GM12878 (cell line): ENCODE data around the gene ABCC11. TPM values are rescaled to one million over a fixed set of nuclear protein-coding genes. Genes with fewer than 3 reads are reported as not detected.

Source experiments
- ATAC-seq: fragments of 200-7000 bp; cut with Tn5 transposase; 3 replicates; pipeline ENCODE4 v1.9.1; 2020; ENCODE audit warnings: mild to moderate bottlenecking, moderate library complexity
- BruUV-seq: library from RNA; stranded (reverse); fragments of 400-500 nt; replicated peaks from 2 replicates; lab custom pipeline; 2021; lab: Mats Ljungman, UMichigan
- CTCF ChIA-PET: fragments of 300-600 bp; sonication (Branson Sonifier 250); formaldehyde crosslinking; extraction: SDS; loops from one replicate; lab custom pipeline; 2021; ENCODE audit warnings: inconsistent platforms; lab: Yijun Ruan, JAX
- POLR2A ChIA-PET: fragments of 350-600 bp; formaldehyde crosslinking; extraction: SDS; loops from one replicate; lab custom pipeline; 2021; ENCODE audit warnings: inconsistent platforms; lab: Charles Lee
- RAD21 ChIA-PET: fragments of 300-600 bp; sonication (Branson Sonifier 250); formaldehyde crosslinking; loops from one replicate; lab custom pipeline; 2023; ENCODE audit warnings: antibody characterized with exemption; ENCODE audit not compliant: unreplicated experiment; lab: Charles Lee
- SMC1A ChIA-PET: fragments of 300-600 bp; sonication (Branson Sonifier 250); formaldehyde crosslinking; loops from one replicate; lab custom pipeline; 2023; ENCODE audit not compliant: unreplicated experiment, uncharacterized antibody; lab: Charles Lee
- DNase-seq: peaks from one replicate; pipeline ENCODE4 v3.0.0-alpha.2; 2011; ENCODE audit warnings: low read depth, low spot score
- FAIRE-seq: peaks from 3 replicates; lab custom pipeline; 2011; peaks lifted over from hg19 to GRCh38; lab: Jason Lieb, UNC
- H2AFZ ChIP-seq: 2 replicates; pipeline ENCODE4 v1.6.0; 2011; ENCODE audit warnings: low read depth, low read length, control low read depth; ENCODE audit not compliant: control insufficient read depth
- H3K27ac ChIP-seq: 2 replicates; pipeline ENCODE4 v1.5.1; 2011; ENCODE audit warnings: control low read depth; ENCODE audit not compliant: control insufficient read depth, insufficient read depth
- H3K27me3 ChIP-seq, 2 experiments: replicated peaks in 1 of 2; 2 replicates each; pipeline versions ENCODE4 v1.6.0 to v1.6.1; 2011; ENCODE audit warnings: low read length in 1 of 2; ENCODE audit not compliant: control insufficient read depth in 2 of 2, insufficient read depth in 2 of 2
- H3K36me3 ChIP-seq, 2 experiments: 2 replicates each; pipeline ENCODE4 v1.5.1; 2011; ENCODE audit warnings: low read length in 1 of 2; ENCODE audit not compliant: control insufficient read depth in 2 of 2, insufficient read depth in 2 of 2
- H3K4me1 ChIP-seq: 2 replicates; pipeline ENCODE4 v1.6.1; 2011; ENCODE audit warnings: mild to moderate bottlenecking, low read length, moderate library complexity, mixed read lengths; ENCODE audit not compliant: control insufficient read depth, insufficient read depth
- H3K4me2 ChIP-seq: 2 replicates; pipeline ENCODE4 v1.6.0; 2011; ENCODE audit warnings: control low read depth; ENCODE audit not compliant: control insufficient read depth, insufficient read depth
- H3K4me3 ChIP-seq: fragments of 200-600 bp; sonication (generic); 2 replicates; pipeline ENCODE4 v1.5.1; 2016
- H3K79me2 ChIP-seq: 2 replicates; pipeline ENCODE4 v1.6.0; 2011; ENCODE audit warnings: low read length; ENCODE audit not compliant: control insufficient read depth, insufficient read depth
- H3K9ac ChIP-seq: 2 replicates; pipeline ENCODE4 v1.8.0; 2011; ENCODE audit warnings: low read length, control low read depth, mixed read lengths; ENCODE audit not compliant: control insufficient read depth, insufficient read depth
- H3K9me3 ChIP-seq: replicated peaks from 3 replicates; pipeline ENCODE4 v1.5.1; 2011; ENCODE audit warnings: mild to moderate bottlenecking, low read length; ENCODE audit not compliant: control insufficient read depth, insufficient read depth
- H4K20me1 ChIP-seq: 2 replicates; pipeline ENCODE4 v1.6.0; 2011; ENCODE audit not compliant: control insufficient read depth, insufficient read depth
- BACH1 ChIP-seq: fragments of 450-650 bp; IDR thresholded peaks from 2 replicates; pipeline ENCODE4 v1.6.1; 2017; ENCODE audit warnings: mild to moderate bottlenecking, borderline replicate concordance
- KLF5 ChIP-seq: fragments of 450-650 bp; IDR thresholded peaks from 2 replicates; pipeline ENCODE4 v1.6.1; 2014; ENCODE audit warnings: mild to moderate bottlenecking; ENCODE audit not compliant: partially characterized antibody
- MTA3 ChIP-seq: IDR thresholded peaks from 2 replicates; pipeline ENCODE4 v1.6.1; 2012; ENCODE audit warnings: low read length, inconsistent platforms, borderline replicate concordance
- MYC ChIP-seq: IDR thresholded peaks from 2 replicates; pipeline ENCODE4 v1.6.1; 2011; ENCODE audit warnings: mild to moderate bottlenecking, low read length, moderate library complexity, inconsistent platforms; ENCODE audit not compliant: insufficient read depth, insufficient replicate concordance, insufficient read length, severe bottlenecking
- NBN ChIP-seq: fragments of 450-650 bp; IDR thresholded peaks from 2 replicates; pipeline ENCODE4 v1.6.1; 2016
- NR2C2 ChIP-seq: IDR thresholded peaks from 2 replicates; pipeline ENCODE4 v1.6.1; 2011; ENCODE audit warnings: borderline replicate concordance, low read depth; ENCODE audit not compliant: control insufficient read depth, insufficient read length
- RB1 ChIP-seq: fragments of 450-650 bp; formaldehyde crosslinking; IDR thresholded peaks from 2 replicates; pipeline ENCODE4 v1.6.1; 2017; ENCODE audit warnings: mild to moderate bottlenecking, borderline replicate concordance
- SRF ChIP-seq, 2 experiments: IDR thresholded peaks; 2 replicates each; pipeline ENCODE4 v1.6.1; 2011; ENCODE audit warnings: low read depth in 2 of 2, low read length in 2 of 2, mild to moderate bottlenecking in 1 of 2, moderate library complexity in 1 of 2
- TBL1XR1 ChIP-seq: IDR thresholded peaks from 2 replicates; pipeline ENCODE4 v1.6.1; 2012; ENCODE audit warnings: low read depth, low read length, improper control_type of control experiment
- WGBS: methylation state at CpG from one replicate; pipeline ENCODE4 v1.1.6; 2016; ENCODE audit warnings: low lambda C conversion rate; ENCODE audit not compliant: insufficient replicate concordance, insufficient coverage; ENCODE audit errors: missing lambda C conversion rate; 5-methylcytosine and 5-hydroxymethylcytosine counted together
- in situ Hi-C: fragments of 300-500 bp; cut with MboI; formaldehyde crosslinking; loops from 9 replicates; pipeline ENCODE4 v1.14.3; 2018; ENCODE audit warnings: mixed read lengths
- intact Hi-C: fragments of 100-400 bp; cut with micrococcal nuclease; formaldehyde crosslinking; loops from one replicate; pipeline ENCODE4 v1.14.2; 2022; ENCODE audit not compliant: unreplicated experiment
- polyA plus RNA-seq, 11 experiments: library from polyadenylated mRNA; depleted of rRNA in 4 of 11; unstranded in 6 of 11; stranded (reverse) in 5 of 11; fragments of >200 nt; fragmentation: Nextera tagmentation in 4 of 11; fragmentation: Illumina TruSeq in 1 of 11; extraction: Ambion mirVana in 4 of 11; extraction: Trizol in 1 of 11; gene quantifications; 1 replicate in 1 of 11; 2 replicates in 10 of 11; pipeline versions ENCODE4 v1.2.1 to v1.2.3, GENCODE V29; 2011 to 2016; ENCODE audit warnings: inconsistent platforms in 2 of 11, missing spikeins in 2 of 11, low read depth in 1 of 11
- total RNA-seq, 4 experiments: library from RNA; depleted of rRNA in 3 of 4; stranded (reverse); fragments of >200 nt in 3 of 4; fragmentation: Illumina TruSeq in 1 of 4; extraction: Trizol in 1 of 4; gene quantifications; 2 replicates each; pipeline versions ENCODE4 v1.2.1 to v1.2.3, GENCODE V29; 2013 to 2021
- TF ChIP-seq, protein P1 (sequence below): IDR thresholded peaks from 2 replicates; pipeline ENCODE4 v1.6.1; 2011; ENCODE audit warnings: borderline replicate concordance, low read depth, mild to moderate bottlenecking, moderate library complexity, mixed read lengths, low read length; ENCODE audit not compliant: insufficient read depth; ENCODE audit errors: extremely low read length
- TF ChIP-seq, protein P2 (sequence below): fragments of 450-650 bp; IDR thresholded peaks from 2 replicates; pipeline ENCODE4 v1.6.1; 2018; ENCODE audit warnings: borderline replicate concordance, mild to moderate bottlenecking; ENCODE audit not compliant: partially characterized antibody
- TF ChIP-seq, protein P3 (sequence below): IDR thresholded peaks from 2 replicates; pipeline ENCODE4 v1.6.1; 2011; ENCODE audit warnings: low read depth, low read length, improper control_type of control experiment, borderline replicate concordance
- TF ChIP-seq, protein P4 (sequence below): IDR thresholded peaks from 2 replicates; pipeline ENCODE4 v1.6.1; 2011; ENCODE audit warnings: low read depth, mild to moderate bottlenecking, low read length, moderate library complexity, borderline replicate concordance; ENCODE audit errors: extremely low read depth

ABCC11 gene
- total and polyA plus RNA-seq, 10 of the 15 experiments (the other 5 are each of a cell fraction or from before 2014, with no cell fraction given) = 0.04 to 0.20 (median 0.10) TPM; not detected in 6

DNA sequence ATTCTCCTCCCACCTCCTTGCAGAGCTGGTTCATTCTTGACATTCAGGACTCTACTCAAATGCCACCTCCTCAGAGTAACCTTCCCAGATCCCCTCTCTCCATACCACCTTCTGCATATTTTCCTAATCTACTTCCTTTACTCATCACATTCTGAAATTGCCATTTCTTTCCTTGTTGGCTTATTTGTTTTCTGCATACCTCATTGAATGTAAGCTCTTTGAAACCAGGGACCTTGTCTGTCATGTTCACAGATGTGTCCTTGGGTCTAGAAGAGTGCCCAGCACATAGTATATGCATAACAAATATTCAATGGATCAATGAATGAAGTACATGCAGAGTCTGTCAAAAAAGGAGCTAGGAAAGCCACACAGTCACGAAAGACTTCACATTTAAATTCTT, 11.1 kb downstream of the ABCC11 start:
- DNase-seq (no peak), FAIRE-seq (no peak)
- in situ Hi-C loops = no loop called here

DNA sequence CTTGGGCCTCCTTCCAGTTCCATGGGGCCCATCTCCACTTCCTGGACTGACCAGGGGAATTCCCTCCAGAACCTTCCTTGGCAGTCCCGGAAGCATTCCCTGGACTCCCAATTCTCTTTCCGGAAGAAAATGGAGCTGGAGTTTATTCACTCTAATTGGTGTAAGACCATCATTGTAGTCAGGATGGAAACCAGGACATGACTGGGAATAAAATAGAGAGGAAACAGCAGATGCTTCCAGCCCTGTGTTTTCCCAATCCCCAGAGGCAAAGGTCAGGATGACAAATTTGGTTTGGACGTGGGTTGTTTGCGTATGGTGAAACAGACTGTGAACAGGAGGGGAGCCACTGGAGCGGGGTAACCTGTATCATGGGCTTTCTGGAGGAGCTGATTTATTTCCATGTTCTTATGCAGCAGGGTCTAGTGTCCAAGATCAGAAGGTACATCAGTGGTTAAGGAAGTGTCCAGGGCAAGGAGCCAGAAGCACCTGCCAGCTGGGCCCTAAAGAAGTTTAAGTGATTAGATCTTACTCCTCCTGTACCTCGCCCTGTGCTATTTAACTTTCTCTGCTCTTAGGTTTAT, 11.7 kb downstream of the ABCC11 start:
- WGBS = 81% methylated on average over 6 of the region's 6 CpGs
- no TSS peak for BruUV-seq
- TF ChIP-seq, protein P1, sequence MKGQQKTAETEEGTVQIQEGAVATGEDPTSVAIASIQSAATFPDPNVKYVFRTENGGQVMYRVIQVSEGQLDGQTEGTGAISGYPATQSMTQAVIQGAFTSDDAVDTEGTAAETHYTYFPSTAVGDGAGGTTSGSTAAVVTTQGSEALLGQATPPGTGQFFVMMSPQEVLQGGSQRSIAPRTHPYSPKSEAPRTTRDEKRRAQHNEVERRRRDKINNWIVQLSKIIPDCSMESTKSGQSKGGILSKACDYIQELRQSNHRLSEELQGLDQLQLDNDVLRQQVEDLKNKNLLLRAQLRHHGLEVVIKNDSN = no peak
- TF ChIP-seq SRF (IDR thresholded peaks at IDR 0.05; ENCODE audit: low read depth in 2 of 2, low read length in 2 of 2) (no peak), NBN (no peak), MTA3 (no peak), MYC (no peak)
- TF ChIP-seq, protein P2, sequence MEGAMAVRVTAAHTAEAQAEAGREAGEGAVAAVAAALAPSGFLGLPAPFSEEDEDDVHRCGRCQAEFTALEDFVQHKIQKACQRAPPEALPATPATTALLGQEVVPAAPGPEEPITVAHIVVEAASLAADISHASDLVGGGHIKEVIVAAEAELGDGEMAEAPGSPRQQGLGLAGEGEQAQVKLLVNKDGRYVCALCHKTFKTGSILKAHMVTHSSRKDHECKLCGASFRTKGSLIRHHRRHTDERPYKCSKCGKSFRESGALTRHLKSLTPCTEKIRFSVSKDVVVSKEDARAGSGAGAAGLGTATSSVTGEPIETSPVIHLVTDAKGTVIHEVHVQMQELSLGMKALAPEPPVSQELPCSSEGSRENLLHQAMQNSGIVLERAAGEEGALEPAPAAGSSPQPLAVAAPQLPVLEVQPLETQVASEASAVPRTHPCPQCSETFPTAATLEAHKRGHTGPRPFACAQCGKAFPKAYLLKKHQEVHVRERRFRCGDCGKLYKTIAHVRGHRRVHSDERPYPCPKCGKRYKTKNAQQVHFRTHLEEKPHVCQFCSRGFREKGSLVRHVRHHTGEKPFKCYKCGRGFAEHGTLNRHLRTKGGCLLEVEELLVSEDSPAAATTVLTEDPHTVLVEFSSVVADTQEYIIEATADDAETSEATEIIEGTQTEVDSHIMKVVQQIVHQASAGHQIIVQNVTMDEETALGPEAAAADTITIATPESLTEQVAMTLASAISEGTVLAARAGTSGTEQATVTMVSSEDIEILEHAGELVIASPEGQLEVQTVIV = no peak
- TF ChIP-seq, protein P3, sequence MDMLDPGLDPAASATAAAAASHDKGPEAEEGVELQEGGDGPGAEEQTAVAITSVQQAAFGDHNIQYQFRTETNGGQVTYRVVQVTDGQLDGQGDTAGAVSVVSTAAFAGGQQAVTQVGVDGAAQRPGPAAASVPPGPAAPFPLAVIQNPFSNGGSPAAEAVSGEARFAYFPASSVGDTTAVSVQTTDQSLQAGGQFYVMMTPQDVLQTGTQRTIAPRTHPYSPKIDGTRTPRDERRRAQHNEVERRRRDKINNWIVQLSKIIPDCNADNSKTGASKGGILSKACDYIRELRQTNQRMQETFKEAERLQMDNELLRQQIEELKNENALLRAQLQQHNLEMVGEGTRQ = no peak

More for the DNA sequence above, 11.1 kb downstream of the ABCC11 start:
- ChIA-PET POLR2A (interaction anchor here (1.0 kb wide), 1 partner anchor 48 kb away, joined by 3 read pairs; no protein-coding TSS in a partner anchor), CTCF (interaction anchor here (0.7 to 1.7 kb wide), 3 partner anchors 387 to 614 kb away, joined by 4 to 8 read pairs (median 7); no protein-coding TSS in a partner anchor), RAD21 (interaction anchor here (1.5 kb wide), 1 partner anchor 394 kb away, joined by 3 read pairs; no protein-coding TSS in a partner anchor), SMC1A (interaction anchor here (1.1 kb wide), 1 partner anchor 394 kb away, joined by 3 read pairs; no protein-coding TSS in a partner anchor)
- H2AFZ ChIP-seq = no peak overlapping the region
- no peak for ATAC-seq
- no peaks in the 10 kb centered on the region for H4K20me1 ChIP-seq
- no peaks in the 10 kb centered on the region for H3K36me3 ChIP-seq
- H3K4me2 ChIP-seq = no peak overlapping the region
- H3K9me3 ChIP-seq = no peaks in the 10 kb centered on the region; the same call in 2 of the 3 replicates
- intact Hi-C loops = no loop called here
- no TSS peak for BruUV-seq
- no peak overlapping the region for H3K9ac ChIP-seq
- H3K27me3 ChIP-seq = no peaks in the 10 kb centered on the region
- H3K79me2 ChIP-seq = no peaks in the 10 kb centered on the region
- TF ChIP-seq KLF5 (no peak), NR2C2 (no peak), RB1 (no peak), TBL1XR1 (no peak), BACH1 (no peak)
- TF ChIP-seq, protein P4, sequence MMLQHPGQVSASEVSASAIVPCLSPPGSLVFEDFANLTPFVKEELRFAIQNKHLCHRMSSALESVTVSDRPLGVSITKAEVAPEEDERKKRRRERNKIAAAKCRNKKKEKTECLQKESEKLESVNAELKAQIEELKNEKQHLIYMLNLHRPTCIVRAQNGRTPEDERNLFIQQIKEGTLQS = no peak
- WGBS = 0% methylated on average over 1 of the region's 1 CpG
- peaks cover 3% of the 10 kb centered on the region for H3K4me1 ChIP-seq
- H3K4me3 ChIP-seq = no peak overlapping the region
- H3K27ac ChIP-seq = no peak overlapping the region

More for the DNA sequence above, 11.7 kb downstream of the ABCC11 start:
- RAD21 ChIA-PET = interaction anchor here (0.5 to 1.6 kb wide), 4 partner anchors 174 to 395 kb away, joined by 3 to 6 read pairs (median 4); no protein-coding TSS in a partner anchor
- no peak for DNase-seq
- in situ Hi-C loops (no loop called here), intact Hi-C loops (no loop called here)
- H3K27me3 ChIP-seq = no peaks in the 10 kb centered on the region
- no peaks in the 10 kb centered on the region for H3K36me3 ChIP-seq
- no peak for FAIRE-seq
- no peak overlapping the region for H3K4me2 ChIP-seq
- H4K20me1 ChIP-seq = no peaks in the 10 kb centered on the region
- no peak for ATAC-seq
- no peak overlapping the region for H3K9ac ChIP-seq
- H2AFZ ChIP-seq = no peak overlapping the region
- SMC1A ChIA-PET = interaction anchor here (1.1 to 1.9 kb wide), 2 partner anchors 105 to 395 kb away, joined by 3 read pairs; no protein-coding TSS in a partner anchor
- no peaks in the 10 kb centered on the region; the same call in 2 of the 3 replicates for H3K9me3 ChIP-seq
- H3K4me1 ChIP-seq = peaks cover 3% of the 10 kb centered on the region
- CTCF ChIA-PET = interaction anchor here (0.7 to 1.7 kb wide), 4 partner anchors 16 to 613 kb away, joined by 3 to 8 read pairs (median 6); no protein-coding TSS in a partner anchor
- no peak overlapping the region for H3K27ac ChIP-seq
- no peaks in the 10 kb centered on the region for H3K79me2 ChIP-seq
- POLR2A ChIA-PET = no interaction called here
- H3K4me3 ChIP-seq = no peak overlapping the region
